Activated naive CD4-positive, alpha-beta T cell treated with Interleukin-2 at 50 U/mL for 16 hours (primary cell): ENCODE data around the gene GPR32.
"Not testable (repeated sequence)": the region's sequence is repeated elsewhere in the genome, so short reads cannot be mapped to it uniquely, and the experiment has no call there.

Source experiments
- DNase-seq: peaks from one replicate; pipeline ENCODE4 v3.0.0-alpha.2; 2020

Gene GPR32

DNA sequence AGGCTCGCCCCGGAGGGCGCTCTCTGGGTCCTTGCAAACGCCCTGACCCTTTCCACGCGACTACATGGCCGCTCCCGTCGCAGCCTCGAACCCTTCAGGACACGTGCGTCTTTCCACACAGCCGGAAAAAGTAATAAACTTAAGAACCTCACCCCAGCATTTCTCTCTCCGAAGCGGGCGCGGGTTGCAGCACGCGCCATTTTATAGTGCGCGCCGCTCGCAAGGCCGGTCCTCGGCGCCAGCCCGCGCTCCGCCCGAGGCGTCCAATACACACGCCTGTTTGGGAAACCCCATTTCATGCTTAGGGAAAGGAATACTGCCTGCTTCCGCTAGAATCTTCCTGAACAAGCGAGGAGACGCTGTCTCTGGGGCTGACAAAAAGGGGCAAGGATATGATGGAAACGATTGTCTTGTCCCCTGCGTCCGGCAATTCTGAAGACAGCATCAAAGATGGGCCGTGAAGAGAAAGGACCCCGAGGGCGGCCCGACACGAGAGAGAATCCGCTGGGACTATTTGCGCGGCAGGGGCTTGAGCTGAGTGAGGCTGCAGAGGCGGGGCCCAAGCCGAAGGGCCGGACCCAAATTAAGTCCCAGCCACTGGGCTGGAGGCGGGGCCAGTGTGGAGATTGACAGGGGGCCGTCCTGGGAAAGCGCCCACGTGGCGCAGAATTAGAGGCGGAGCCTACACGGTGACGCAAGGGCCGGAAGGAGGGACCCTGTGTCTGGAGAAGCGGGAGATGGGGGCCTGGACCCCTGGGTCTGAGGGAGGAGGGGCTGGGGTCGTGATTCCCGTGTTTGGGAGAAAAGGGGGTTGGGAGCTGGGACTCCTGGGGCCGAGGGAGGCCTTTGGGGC is 34.4 kb downstream of the GPR32 start:
- peak; percentile 98 for DNase-seq

DNA sequence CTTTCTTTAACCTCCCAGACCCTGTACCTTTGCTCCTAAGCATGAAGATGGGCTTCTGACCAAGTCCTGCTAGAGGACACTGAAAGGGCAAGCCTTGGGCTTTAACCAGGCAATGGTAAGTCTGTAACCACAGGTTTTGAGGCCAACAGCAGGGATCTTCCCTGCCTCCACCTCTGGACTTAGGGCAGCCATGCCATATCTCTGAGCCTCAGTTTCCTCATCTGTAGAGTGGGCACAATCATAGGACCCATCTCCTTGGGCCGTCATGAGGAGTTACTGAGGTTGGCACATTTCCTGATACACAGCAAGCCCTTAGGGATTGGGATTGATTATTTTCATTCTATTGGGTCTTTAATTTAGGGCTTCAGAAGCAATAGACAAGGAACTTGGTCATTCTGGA is 38.6 kb downstream of the GPR32 start:
- no peak for DNase-seq

DNA sequence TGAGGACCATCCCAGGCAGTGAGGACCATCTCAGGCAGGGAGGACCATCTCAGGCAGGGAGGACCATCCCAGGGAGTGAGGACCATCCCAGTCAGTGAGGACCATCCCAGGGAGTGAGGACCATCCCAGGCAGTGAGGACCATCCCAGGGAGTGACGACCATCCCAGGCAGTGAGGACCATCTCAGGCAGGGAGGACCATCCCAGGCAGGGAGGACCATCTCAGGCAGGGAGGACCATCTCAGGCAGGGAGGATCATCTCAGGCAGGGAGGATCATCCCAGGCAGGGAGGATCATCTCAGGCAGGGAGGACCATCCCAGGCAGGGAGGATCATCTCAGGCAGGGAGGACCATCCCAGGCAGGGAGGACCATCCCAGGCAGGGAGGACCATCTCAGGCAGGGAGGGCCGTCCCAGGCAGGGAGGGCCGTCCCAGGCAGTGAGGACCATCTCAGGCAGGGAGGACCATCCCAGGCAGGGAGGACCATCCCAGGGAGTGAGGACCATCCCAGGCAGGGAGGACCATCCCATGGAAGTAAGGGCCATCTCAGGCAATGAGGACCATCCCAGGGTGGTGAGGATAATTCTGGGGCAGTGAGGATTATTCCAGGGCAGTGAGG is 41.5 kb downstream of the GPR32 start:
- DNase-seq, result not testable (repeated sequence)

DNA sequence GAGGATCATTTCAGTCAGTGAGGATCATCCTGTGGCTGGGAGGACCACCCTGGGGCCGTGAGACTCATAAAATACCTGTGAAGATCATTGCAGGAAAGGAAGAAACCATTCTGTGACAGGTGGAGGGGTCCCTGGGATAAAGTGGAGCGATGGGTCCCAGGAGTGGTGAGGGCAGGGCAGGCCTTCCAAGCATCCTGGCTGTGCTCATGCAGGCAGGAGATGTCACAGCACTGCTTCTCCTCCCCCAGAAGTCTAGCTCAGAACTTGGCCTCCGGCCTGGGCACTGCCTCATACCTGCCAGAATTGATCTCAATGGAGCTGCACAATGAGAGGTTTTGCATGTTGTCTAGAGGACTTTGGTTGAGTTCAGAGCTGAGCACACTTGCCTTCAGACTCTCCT is 42.2 kb downstream of the GPR32 start:
- DNase-seq, result no peak

DNA sequence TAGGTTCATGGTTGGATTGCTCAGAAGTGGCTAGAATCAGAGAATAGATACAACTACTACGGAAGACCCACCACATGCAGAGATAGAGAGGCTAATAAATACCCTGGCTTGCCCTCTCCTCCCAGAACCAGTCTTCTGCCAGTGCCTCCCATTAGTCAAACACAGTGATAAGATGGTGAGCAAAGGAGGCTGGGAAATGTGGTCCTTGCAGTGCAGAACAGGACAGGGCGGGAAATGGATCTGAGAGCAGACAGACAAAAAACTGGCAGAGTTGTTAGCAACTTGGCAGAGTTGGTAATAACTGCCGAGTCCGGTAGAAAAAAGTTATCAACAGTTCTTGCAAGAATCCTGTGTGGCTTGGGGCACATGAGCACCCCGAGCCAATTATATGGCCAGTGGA is 44.6 kb downstream of the GPR32 start:
- DNase-seq, result no peak

DNA sequence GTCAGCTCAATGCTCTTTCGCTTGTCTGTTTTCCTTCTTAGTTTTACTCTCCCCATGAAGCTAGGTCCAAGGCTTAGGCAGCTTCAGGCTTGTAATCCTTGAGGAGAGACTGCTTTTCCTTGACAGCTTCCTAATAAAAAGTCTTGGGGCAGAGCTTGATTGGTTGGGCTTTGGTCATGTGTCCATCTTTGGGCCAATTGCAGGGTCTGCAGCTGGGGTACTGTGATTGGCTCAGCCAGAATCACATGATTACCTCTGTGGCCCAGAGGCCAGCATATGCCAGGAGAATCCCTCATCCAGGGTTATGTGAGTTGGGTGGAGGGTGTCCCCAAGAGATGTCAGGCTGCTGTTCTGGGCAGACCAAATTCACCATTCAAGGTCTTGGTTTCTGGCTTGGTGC is 45.2 kb downstream of the GPR32 start:
- no peak for DNase-seq

DNA sequence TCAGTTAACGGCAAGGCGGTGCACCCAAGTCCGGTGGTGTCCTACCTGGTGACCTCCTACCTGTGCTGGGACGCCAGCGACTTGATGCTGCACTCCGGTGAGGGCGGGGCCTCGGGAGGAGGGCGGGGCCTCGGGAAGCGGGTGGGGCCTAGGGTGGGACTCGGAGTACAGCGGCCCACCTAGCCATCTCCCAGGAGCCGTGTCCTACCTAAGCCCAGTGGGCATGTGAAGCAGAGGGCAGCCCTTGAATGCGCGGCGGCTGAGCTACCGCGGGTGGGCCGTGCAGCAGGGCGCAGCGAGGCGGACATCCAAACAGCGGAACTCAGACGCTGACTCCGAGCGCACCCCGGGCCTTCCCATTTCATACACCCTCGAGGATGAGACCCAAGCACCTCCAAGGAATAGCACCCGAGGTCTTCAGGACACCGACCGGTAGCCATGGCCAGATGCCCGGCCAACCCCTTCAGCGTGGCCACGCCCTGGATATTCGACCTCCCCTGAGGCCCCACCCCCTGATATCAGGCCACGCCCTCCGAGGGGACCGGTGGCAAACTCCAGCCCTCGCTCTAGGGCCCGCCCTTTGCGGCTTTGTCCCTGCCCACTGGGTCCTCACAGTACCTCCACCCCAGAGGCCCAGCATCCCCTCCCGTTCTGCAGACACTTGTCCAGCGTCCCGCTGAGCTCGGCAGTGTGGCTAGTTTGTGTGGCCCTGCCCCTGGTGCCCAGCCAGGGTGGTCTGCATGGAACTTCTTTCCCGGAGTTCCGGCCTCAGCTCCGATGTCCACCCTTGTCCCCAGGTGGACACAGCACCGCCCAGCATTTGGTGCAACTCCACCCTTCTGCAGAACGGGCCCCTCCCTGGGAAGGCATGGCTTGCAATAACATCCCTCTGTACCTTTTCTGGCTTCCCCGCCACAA is 47.9 kb downstream of the GPR32 start:
- DNase-seq, result peak; percentile 54

DNA sequence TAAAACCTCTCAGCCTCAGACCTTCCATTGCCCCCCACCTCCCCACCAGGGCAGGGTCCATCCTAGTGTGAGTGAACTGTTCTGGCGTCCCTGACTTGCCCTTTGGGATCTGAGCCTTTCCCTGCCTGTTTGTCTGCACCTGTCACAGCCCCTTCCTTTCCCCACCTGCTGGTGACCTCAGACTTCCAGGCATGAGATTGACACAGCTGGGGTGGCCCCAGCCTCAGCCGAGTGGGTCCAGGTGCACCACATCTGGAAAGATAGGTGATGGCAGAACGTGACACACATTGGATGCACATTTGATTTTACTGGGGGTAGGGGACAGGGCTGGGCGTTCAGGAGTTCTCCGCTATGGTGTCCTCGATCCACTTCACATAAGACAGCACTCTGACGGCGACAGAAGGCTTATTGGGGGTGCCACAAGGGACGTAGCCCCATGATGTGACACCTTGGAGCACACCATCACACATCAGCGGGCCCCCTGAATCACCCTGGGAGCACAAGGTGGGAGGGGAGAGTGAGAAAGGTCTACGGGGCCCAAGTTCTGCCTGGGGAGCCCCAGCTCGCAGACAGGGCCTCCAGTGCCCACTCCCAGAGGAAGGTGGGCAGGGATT is 48.7 kb downstream of the GPR32 start:
- DNase-seq, result no peak

DNA sequence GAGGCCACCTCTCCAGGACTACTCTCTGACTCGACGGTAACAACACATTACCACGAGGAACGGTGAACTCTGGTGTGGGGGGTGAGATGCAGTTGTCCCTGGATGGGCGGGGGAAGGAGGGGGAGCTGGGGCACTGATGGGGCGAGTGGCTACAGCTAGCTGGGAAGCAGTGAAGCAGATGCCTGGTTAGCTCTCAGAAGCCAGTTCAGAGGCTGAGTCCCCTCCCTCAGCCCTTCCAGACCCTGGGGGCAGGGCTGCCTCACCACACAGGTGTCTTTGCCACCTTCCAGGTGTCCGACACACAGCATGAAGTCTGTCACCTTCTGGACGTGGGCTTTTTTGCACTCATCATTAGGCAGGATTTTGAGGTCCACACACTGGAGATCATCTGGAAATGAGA is 49.4 kb downstream of the GPR32 start:
- DNase-seq, result no peak

DNA sequence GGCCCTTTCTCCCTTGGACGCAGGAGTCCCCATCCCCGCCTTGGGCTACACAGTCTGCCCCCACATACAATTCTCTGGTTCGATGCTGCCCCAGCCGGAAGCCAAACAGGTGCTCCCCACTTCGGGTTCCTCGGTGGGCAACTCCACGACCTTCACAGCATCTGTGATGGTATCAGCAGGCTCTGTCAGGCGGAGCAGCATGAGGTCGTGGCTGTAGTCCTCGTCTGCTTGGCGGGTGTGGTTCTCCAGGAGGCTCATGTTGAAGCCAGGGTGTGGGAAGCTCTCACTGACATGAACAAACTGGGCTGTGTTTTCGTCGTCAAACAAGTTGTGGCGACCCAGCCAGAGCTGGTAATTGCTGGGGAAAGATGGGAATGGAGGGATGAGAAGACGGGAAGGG is 49.8 kb downstream of the GPR32 start:
- no peak for DNase-seq

DNA sequence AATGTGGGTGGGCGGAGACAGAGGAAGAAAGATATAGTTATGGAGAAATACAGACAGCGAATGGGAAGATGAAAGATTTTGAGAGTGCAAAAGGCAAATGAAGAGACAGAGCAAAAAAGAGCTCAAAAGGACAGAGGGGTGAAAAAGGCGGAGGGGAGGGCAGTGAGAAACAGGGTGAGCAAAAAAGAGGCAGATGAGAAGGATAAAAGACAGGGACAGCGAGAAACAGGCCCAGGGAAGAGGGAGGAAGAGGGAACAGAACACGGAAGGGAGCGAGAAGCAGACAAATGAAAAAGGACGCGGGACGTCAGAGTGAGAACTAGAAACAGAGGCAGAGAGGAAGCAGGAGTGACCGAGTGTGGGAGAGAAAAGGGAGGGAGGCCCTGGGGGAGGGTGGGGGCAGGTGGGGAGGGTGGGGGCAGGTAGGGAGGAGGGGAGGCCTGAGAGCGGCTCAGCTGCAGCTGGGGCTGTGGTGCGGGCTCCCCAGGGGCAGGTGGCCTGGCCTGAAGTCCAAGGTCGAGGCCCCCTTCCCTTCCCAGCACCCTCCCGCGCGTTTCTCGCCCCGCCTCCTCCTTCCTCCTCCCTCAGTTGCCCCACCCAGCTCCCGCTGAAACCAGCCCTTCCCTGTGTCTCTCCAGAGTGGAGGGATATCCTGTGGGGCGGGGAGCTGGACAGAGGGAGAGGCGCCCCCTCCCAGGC is 50.4 kb downstream of the GPR32 start:
- DNase-seq, result no peak

DNA sequence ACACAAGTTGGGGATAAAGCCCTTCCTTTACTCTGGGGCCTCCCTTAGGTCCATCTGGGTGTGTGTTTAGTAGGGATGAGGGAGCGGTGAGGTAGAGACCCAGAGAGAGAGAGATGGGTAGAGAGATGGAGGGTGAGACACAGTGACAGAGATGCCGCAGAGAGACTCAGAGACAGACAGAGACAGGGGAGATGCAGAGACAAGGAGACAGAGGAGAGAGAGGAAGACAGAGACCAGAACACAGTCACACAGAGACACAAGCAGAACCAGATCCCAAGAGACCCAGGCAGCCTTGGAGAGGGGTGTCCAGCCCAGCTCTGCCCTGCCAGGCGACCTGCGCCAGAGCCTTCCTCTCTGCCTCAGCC is 51.0 kb downstream of the GPR32 start:
- DNase-seq, result no peak
